Transverse colon (tissue), 4 donors: Measurements from ENCODE around the gene POMGNT1.

Experiments used
- CTCF ChIP-seq, 5 experiments: fragments of 200-600 bp in 3 of 5; fragments of 450-650 bp in 2 of 5; sonication (generic) in 3 of 5; IDR thresholded peaks; 1 replicate in 2 of 5; 2 replicates in 3 of 5; pipeline ENCODE4 v1.5.1; 2016 to 2017; ENCODE audit warnings: antibody characterized with exemption in 5 of 5, inconsistent platforms in 3 of 5, mild to moderate bottlenecking in 2 of 5, moderate library complexity in 1 of 5
- POLR2A ChIP-seq: fragments of 450-650 bp; IDR thresholded peaks from one replicate; pipeline ENCODE4 v1.6.1; 2016; ENCODE audit warnings: antibody characterized with exemption, mild to moderate bottlenecking, moderate library complexity
- POLR2AphosphoS5 ChIP-seq, 3 donors: sonication (generic); formaldehyde crosslinking; IDR thresholded peaks; one replicate each; pipeline ENCODE4 v1.6.1; 2016; ENCODE audit warnings: antibody characterized with exemption in 3 of 3

- TF ChIP-seq POLR2A (peak; percentile 78), CTCF (IDR thresholded peaks at IDR 0.05) (no peak), POLR2AphosphoS5 (IDR thresholded peaks at IDR 0.05) (peak in 2 of 3 donors; percentile 80 to 82)
Observed at GRCh38 chr1:46181343-46182260, 16.6 kb downstream of the POMGNT1 start.
